ENCODE measurements around the gene XRCC6. TPM values are rescaled to one million over a fixed set of nuclear protein-coding genes. Genes with fewer than 3 reads are reported as not detected.

XRCC6 gene
- total and polyA plus RNA-seq, 9 of the 15 experiments (the other 6 are each of a cell fraction or from before 2014, with no cell fraction given), result 151 to 440 (median 318) TPM

DNA sequence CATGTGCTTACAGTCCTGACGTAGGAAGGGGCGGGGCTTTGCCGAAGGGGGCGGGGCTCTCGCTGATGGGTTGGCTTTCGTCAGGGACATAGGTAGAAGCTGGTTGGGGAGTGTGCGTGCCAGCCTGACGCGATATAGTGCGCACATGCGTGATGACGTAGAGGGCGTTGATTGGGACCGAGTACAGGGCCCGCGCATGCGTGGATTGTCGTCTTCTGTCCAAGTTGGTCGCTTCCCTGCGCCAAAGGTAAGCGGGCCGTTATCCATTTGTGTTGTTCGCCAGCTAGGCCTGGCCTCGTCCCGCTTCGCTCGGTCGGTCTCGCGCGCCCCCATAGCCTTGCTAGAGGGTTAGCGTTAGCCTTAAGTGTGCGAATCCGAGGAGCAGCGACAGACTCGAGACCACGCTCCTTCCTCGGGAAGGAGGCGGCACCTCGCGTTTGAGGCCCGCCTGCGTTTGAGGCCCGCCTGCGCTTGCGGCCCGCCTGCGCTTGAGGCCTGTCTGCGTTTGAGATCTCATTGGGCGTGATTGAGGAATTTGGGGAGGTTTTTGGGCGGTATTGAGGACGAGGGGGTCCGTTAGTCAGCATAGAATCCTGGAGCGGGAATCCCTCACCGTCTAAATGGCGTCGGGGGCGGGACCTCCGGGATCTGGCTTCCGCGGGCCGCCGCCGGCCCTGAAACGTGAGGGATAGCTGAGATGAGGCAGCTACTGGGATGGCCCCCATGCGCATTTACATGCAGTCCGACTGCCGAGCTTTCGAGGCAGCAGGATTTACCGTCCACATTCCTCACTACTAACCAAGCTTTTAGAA, at the start of gene XRCC6 (continued):
- TF ChIP-seq MAFG (tag; conservative IDR thresholded peaks at IDR 0.05) (no peak), KLF13 (tag; IDR thresholded peaks at IDR 0.05; ENCODE audit: borderline replicate concordance, low read depth) (peak; percentile 14; the same call in 1 of the 2 replicates), REST (IDR thresholded peaks at IDR 0.05; ENCODE audit: borderline replicate concordance) (peak; percentile 55), REST (CRISPR knock-in tag; IDR thresholded peaks at IDR 0.05; ENCODE audit: low read depth) (peak; percentile 55; the same call in 1 of the 2 replicates), MIER1 (IDR thresholded peaks at IDR 0.05; ENCODE audit: low read depth) (no peak), RBBP5 (IDR thresholded peaks at IDR 0.05; ENCODE audit: borderline replicate concordance, insufficient read depth, low read length, poor library complexity, severe bottlenecking) (peak; percentile 78), JUN (IDR thresholded peaks at IDR 0.05; ENCODE audit: borderline replicate concordance, low read depth, low read length) (no peak), JUN (CRISPR knock-in tag; IDR thresholded peaks at IDR 0.05; ENCODE audit: borderline replicate concordance) (0 out of 2 replicates have a peak, but pooled peaks have one; percentile 40), GATAD2B (IDR thresholded peaks at IDR 0.05; ENCODE audit: borderline replicate concordance) (no peak), CEBPG (CRISPR knock-in tag; IDR thresholded peaks at IDR 0.05) (0 out of 2 replicates have a peak, but pooled peaks have one; percentile 27), CEBPG (tag; conservative IDR thresholded peaks at IDR 0.05 in 1 of 2, IDR thresholded peaks at IDR 0.05 in 1 of 2) (no peak), TARDBP (IDR thresholded peaks at IDR 0.05) (no peak), ZNF134 (CRISPR knock-in tag; conservative IDR thresholded peaks at IDR 0.05) (no peak), PTTG1 (tag; IDR thresholded peaks at IDR 0.05; ENCODE audit: low read depth) (no peak)
- TF ChIP-seq, protein P1, sequence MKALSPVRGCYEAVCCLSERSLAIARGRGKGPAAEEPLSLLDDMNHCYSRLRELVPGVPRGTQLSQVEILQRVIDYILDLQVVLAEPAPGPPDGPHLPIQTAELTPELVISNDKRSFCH (CRISPR knock-in tag; IDR thresholded peaks at IDR 0.05), result no peak
- TF ChIP-seq, protein P1 (tag; IDR thresholded peaks at IDR 0.05), result 0 out of 2 replicates have a peak, but pooled peaks have one; percentile 23

All from K562 (cell line).